ENCODE data around the gene ABO. TPM values are rescaled to one million over a fixed set of nuclear protein-coding genes. Genes with fewer than 3 reads are reported as not detected.

ABO gene
- total and polyA plus RNA-seq, 10 of the 15 experiments (the other 5 are each of a cell fraction or from before 2014, with no cell fraction given), result 0.10 TPM; not detected in 9

GRCh38 chr9:133323211-133323610 lies 48.2 kb upstream of the ABO start (continued):
- no peak for TF ChIP-seq MXI1 (IDR thresholded peaks at IDR 0.05; ENCODE audit: low read depth, low read length)

DNA sequence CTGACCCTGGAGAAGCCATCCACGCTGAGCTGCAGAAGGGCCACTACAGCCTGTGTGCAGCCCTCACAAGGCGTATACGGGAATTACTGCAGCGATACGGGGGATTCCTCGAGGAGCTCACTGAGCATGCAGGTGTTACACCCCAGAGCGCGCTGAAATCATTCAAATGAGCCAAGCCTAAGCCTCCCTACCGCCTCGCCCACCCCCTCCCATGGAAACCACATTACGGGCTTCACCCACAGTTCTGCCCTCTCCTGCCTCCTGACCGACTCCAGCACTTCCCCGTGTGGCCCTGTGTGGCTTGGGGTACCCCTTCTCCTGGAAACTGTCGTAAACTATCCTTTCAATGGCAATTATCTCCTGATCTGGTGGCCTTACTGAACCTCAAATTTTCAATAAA lies 47.7 kb upstream of the ABO start:
- no peak for FAIRE-seq
- TF ChIP-seq NFXL1 (IDR thresholded peaks at IDR 0.05; ENCODE audit: borderline replicate concordance) (no peak), NKRF (conservative IDR thresholded peaks at IDR 0.05) (no peak), CHD1 (IDR thresholded peaks at IDR 0.05; ENCODE audit: low read depth, low read length) (no peak), POU2F2 (IDR thresholded peaks at IDR 0.05; ENCODE audit: borderline replicate concordance, low read depth, low read length) (no peak), SUZ12 (IDR thresholded peaks at IDR 0.05; ENCODE audit: unreplicated experiment) (no peak), ZNF274 (IDR thresholded peaks at IDR 0.05; ENCODE audit: insufficient read depth, insufficient read length) (no peak)
- TF ChIP-seq, protein P1, sequence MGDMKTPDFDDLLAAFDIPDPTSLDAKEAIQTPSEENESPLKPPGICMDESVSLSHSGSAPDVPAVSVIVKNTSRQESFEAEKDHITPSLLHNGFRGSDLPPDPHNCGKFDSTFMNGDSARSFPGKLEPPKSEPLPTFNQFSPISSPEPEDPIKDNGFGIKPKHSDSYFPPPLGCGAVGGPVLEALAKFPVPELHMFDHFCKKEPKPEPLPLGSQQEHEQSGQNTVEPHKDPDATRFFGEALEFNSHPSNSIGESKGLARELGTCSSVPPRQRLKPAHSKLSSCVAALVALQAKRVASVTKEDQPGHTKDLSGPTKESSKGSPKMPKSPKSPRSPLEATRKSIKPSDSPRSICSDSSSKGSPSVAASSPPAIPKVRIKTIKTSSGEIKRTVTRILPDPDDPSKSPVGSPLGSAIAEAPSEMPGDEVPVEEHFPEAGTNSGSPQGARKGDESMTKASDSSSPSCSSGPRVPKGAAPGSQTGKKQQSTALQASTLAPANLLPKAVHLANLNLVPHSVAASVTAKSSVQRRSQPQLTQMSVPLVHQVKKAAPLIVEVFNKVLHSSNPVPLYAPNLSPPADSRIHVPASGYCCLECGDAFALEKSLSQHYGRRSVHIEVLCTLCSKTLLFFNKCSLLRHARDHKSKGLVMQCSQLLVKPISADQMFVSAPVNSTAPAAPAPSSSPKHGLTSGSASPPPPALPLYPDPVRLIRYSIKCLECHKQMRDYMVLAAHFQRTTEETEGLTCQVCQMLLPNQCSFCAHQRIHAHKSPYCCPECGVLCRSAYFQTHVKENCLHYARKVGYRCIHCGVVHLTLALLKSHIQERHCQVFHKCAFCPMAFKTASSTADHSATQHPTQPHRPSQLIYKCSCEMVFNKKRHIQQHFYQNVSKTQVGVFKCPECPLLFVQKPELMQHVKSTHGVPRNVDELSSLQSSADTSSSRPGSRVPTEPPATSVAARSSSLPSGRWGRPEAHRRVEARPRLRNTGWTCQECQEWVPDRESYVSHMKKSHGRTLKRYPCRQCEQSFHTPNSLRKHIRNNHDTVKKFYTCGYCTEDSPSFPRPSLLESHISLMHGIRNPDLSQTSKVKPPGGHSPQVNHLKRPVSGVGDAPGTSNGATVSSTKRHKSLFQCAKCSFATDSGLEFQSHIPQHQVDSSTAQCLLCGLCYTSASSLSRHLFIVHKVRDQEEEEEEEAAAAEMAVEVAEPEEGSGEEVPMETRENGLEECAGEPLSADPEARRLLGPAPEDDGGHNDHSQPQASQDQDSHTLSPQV (IDR thresholded peaks at IDR 0.05), result no peak

More for the DNA sequence above, 47.7 kb upstream of the ABO start:
- no peak for DNase-seq (ENCODE audit: low read depth, low spot score)
- RAD21 ChIA-PET (ENCODE audit: unreplicated experiment), result no interaction called here
- no TSS peak for BruUV-seq (replicated peaks)
- Histone ChIP-seq H3K79me2 (ENCODE audit: control insufficient read depth, insufficient read depth, low read length) (no peaks in the 10 kb centered on the region), H3K4me2 (ENCODE audit: control insufficient read depth, insufficient read depth) (no peak overlapping the region), H3K4me1 (ENCODE audit: control insufficient read depth, insufficient read depth, low read length) (no peaks in the 10 kb centered on the region), H3K4me3 (no peak overlapping the region), H4K20me1 (ENCODE audit: control insufficient read depth, insufficient read depth) (no peaks in the 10 kb centered on the region), H3K9ac (ENCODE audit: control insufficient read depth, insufficient read depth, low read length) (no peak overlapping the region), H3K27ac (ENCODE audit: control insufficient read depth, insufficient read depth) (no peak overlapping the region), H3K36me3 (ENCODE audit: control insufficient read depth in 2 of 2, insufficient read depth in 2 of 2, low read length in 1 of 2) (no peaks in the 10 kb centered on the region), H2AFZ (ENCODE audit: control insufficient read depth, low read depth, low read length) (no peak overlapping the region), H3K27me3 (replicated peaks in 1 of 2; ENCODE audit: control insufficient read depth in 2 of 2, insufficient read depth in 2 of 2, low read length in 1 of 2) (no peaks in the 10 kb centered on the region), H3K9me3 (replicated peaks; ENCODE audit: control insufficient read depth, insufficient read depth, low read length) (no peaks in the 10 kb centered on the region; the same call in 2 of the 3 replicates)
- WGBS (ENCODE audit: insufficient coverage, insufficient replicate concordance, low lambda C conversion rate, missing lambda C conversion rate), result 34% methylated on average over 14 of the region's 14 CpGs
- CTCF ChIA-PET, result no interaction called here
- no peak for ATAC-seq
- POLR2A ChIA-PET, result no interaction called here
- SMC1A ChIA-PET (ENCODE audit: uncharacterized antibody, unreplicated experiment), result no interaction called here
- in situ Hi-C loops (cut with MboI), result no loop called here
- intact Hi-C loops (cut with micrococcal nuclease; ENCODE audit: unreplicated experiment), result loop anchor here (10.0 kb wide), 1 partner anchor 138 kb away; no protein-coding TSS in a partner anchor

Data from GM12878 (cell line).